ENCODE measurements around the gene BTG4.

The BTG4 gene

DNA sequence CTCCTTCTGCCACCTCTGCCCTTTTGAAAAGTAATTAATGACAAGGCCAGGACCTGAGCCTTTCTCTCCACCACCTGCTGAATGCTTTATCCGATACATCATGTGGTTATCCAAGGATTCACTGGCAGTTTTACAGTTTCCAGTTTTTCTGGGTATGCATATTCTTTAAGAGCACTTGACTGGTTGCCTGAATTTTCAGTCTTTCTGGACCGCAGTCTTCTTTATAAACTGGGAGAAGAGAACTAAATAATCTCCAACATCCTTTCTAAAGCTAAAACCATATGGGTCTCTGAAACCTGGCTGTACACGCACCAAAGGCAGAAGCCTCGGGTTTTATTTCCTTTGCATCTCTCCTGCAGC, 65.1 kb downstream of the BTG4 start:
- Histone ChIP-seq H3K27ac (no peak overlapping the region), H3K36me3 (no peaks in the 10 kb centered on the region), H3K9me3 (ENCODE audit: severe bottlenecking) (no peaks in the 10 kb centered on the region), H3K27me3 (ENCODE audit: insufficient read depth, low read depth, severe bottlenecking) (no peaks in the 10 kb centered on the region), H3K4me3 (ENCODE audit: low read depth, low read length) (no peak overlapping the region)
- TF ChIP-seq CTCF (IDR thresholded peaks at IDR 0.05; ENCODE audit: low read depth, low read length) = no peak
- DNase-seq = no peak

DNA sequence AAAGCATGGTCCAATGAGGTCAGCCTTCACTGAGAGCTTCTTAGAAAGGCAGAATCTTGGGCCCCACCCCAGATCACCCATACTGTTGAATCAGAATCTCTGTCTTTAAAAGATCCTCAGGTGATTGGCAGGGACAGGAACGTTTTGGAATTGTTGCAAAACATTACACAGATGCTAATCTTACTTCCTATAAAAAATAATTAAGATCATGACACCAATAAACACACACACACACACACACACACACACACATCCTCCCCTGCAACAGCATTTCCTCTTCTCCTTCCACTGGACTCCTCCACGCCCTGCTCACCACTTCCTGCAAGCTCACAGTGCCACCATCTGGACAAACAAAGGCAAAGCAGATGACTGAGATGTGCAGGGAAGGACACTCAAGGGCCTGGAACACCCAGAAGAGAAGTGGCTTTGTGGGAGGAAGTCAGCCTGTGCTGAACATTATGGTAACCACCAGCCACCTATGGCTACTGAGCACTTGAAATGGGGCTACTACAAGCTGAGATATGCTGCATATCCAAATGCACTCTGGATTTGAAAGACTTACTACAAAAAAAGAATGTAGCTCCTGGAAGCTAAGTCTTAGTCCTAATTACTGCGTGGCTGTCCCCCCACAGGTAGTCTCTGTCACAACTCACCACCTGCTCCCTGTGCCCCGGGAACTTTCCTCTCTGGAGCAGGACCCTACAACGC, 65.6 kb downstream of the BTG4 start:
- Histone ChIP-seq H3K9me3 (ENCODE audit: severe bottlenecking) (no peaks in the 10 kb centered on the region), H3K27ac (no peak overlapping the region), H3K27me3 (ENCODE audit: insufficient read depth, low read depth, severe bottlenecking) (no peaks in the 10 kb centered on the region), H3K36me3 (no peaks in the 10 kb centered on the region), H3K4me3 (ENCODE audit: low read depth, low read length) (no peak overlapping the region)
- peak; percentile 80 for DNase-seq
- TF ChIP-seq CTCF (IDR thresholded peaks at IDR 0.05; ENCODE audit: low read depth, low read length) = peak; percentile 88

DNA sequence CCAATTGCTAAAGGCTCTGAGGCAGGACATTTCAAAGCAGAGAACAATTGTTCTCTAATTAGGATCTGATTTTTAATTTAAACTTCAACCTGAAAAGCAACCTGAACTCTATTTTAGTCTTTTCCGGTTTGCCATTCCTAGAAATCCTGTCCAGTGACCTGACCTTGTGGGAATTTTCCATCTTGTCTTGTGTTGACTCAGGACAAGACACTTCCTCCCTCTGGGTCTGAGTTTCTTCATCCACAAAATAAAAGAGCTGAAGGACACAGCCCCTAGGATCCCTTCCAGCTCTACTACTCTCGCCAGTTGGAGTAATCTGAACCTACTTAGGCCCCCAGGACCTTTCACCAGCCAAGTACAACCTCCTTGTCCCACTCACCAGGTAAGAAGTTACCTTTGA, 66.6 kb downstream of the BTG4 start:
- no peak for TF ChIP-seq CTCF (IDR thresholded peaks at IDR 0.05; ENCODE audit: low read depth, low read length)
- DNase-seq = no peak
- Histone ChIP-seq H3K4me3 (ENCODE audit: low read depth, low read length) (no peak overlapping the region), H3K36me3 (no peaks in the 10 kb centered on the region), H3K27ac (no peak overlapping the region), H3K27me3 (ENCODE audit: insufficient read depth, low read depth, severe bottlenecking) (no peaks in the 10 kb centered on the region), H3K9me3 (ENCODE audit: severe bottlenecking) (no peaks in the 10 kb centered on the region)
